DMS53 treated with DMSO at 0.1 percent for 48 hours (cell line): ENCODE results near the gene SSTR3.
"Not testable (repeated sequence)": the region's sequence is repeated elsewhere in the genome, so short reads cannot be mapped to it uniquely, and the experiment has no call there.

ENCODE experiments used
- DNase-seq: peaks from one replicate; lab custom pipeline; 2025; ENCODE audit not compliant: unreplicated experiment; lab: John Stamatoyannopoulos, UW

Gene SSTR3

GRCh38 chr22:37212174-37212906 lies at the start of gene SSTR3:
Gene SSTR3, minus strand, starts transcription at chr22:37212477. Its CDS starts 4,674 bp downstream, at chr22:37207803.
- DNase-seq, result no peak

GRCh38 chr22:37260901-37261336 lies 48.6 kb upstream of the SSTR3 start:
- DNase-seq, result no peak

- no peak for DNase-seq
These were observed 48.0 kb upstream of the SSTR3 start for GRCh38 chr22:37260155-37260795.

GRCh38 chr22:37259540-37260029 lies 47.3 kb upstream of the SSTR3 start:
- no peak for DNase-seq

- DNase-seq, result no peak
These were observed 46.6 kb upstream of the SSTR3 start for GRCh38 chr22:37258753-37259401.

GRCh38 chr22:37258005-37258752 lies 45.9 kb upstream of the SSTR3 start:
- no peak for DNase-seq

- DNase-seq, result no peak
These were observed 43.9 kb upstream of the SSTR3 start for GRCh38 chr22:37256075-37256726.

GRCh38 chr22:37255558-37256006 lies 43.3 kb upstream of the SSTR3 start:
- DNase-seq, result no peak

- DNase-seq, result no peak
These were observed 42.6 kb upstream of the SSTR3 start for GRCh38 chr22:37254867-37255233.

- no peak for DNase-seq
These were observed 42.1 kb upstream of the SSTR3 start for GRCh38 chr22:37254209-37254866.

- no peak for DNase-seq
These were observed 40.9 kb upstream of the SSTR3 start for GRCh38 chr22:37253126-37253660.

GRCh38 chr22:37251836-37252235 lies 39.6 kb upstream of the SSTR3 start:
- not testable (repeated sequence) for DNase-seq

- DNase-seq, result no peak
These were observed 37.7 kb upstream of the SSTR3 start for GRCh38 chr22:37249986-37250385.

GRCh38 chr22:37248251-37248650 lies 36.0 kb upstream of the SSTR3 start:
- DNase-seq, result no peak

GRCh38 chr22:37245740-37246139 lies 33.5 kb upstream of the SSTR3 start:
- no peak for DNase-seq

- no peak for DNase-seq
These were observed 32.8 kb upstream of the SSTR3 start for GRCh38 chr22:37244922-37245722.

- no peak for DNase-seq
These were observed 32.0 kb upstream of the SSTR3 start, which contains the start of gene RAC2 for GRCh38 chr22:37244114-37244921. Gene RAC2, minus strand, starts transcription at chr22:37244269. Its CDS starts 121 bp downstream, at chr22:37244148.
